Naive B cell (primary cell): Measurements from ENCODE around the gene DAGLA. TPM values are rescaled to one million over a fixed set of nuclear protein-coding genes. Genes with fewer than 3 reads are reported as not detected.
A peak's percentile ranks its signal among the peaks of the same experiment; 100 is the strongest.

Experiments used
- ATAC-seq, 2 donors: fragments of 150-1000 bp; cut with Tn5 transposase; 2 replicates each; pipeline ENCODE4 v1.10.0; 2021; ENCODE audit warnings: low read depth in 2 of 2, mild to moderate bottlenecking in 2 of 2, moderate library complexity in 2 of 2
- DNase-seq: peaks from one replicate; pipeline ENCODE4 v3.0.0; 2022
- H3K27ac Mint-ChIP-seq, 6 donors: one replicate each; pipeline ENCODE4 v1.8.0; 2020 to 2022; ENCODE audit warnings: mild to moderate bottlenecking in 6 of 6, mixed read lengths in 6 of 6, moderate library complexity in 5 of 6, inconsistent platforms in 2 of 6
- H3K27me3 Mint-ChIP-seq, 3 donors: one replicate each; pipeline ENCODE4 v1.8.0; 2021 to 2022; ENCODE audit warnings: mixed read lengths in 3 of 3, mild to moderate bottlenecking in 1 of 3
- H3K36me3 Mint-ChIP-seq, 2 donors: one replicate each; pipeline ENCODE4 v1.8.0; 2020 to 2022; ENCODE audit warnings: mixed read lengths in 2 of 2, inconsistent platforms in 1 of 2, mild to moderate bottlenecking in 1 of 2
- H3K4me1 Mint-ChIP-seq, 3 donors: one replicate each; pipeline ENCODE4 v1.8.0; 2020 to 2022; ENCODE audit warnings: mixed read lengths in 3 of 3, inconsistent platforms in 1 of 3, mild to moderate bottlenecking in 1 of 3, moderate library complexity in 1 of 3
- H3K4me3 Mint-ChIP-seq, 8 donors: one replicate each; pipeline ENCODE4 v1.8.0; 2020 to 2022; ENCODE audit warnings: mild to moderate bottlenecking in 8 of 8, mixed read lengths in 8 of 8, moderate library complexity in 8 of 8, inconsistent platforms in 2 of 8
- H3K9me3 Mint-ChIP-seq, 7 donors: one replicate each; pipeline ENCODE4 v1.8.0; 2020 to 2022; ENCODE audit warnings: mixed read lengths in 7 of 7, mild to moderate bottlenecking in 5 of 7, inconsistent platforms in 2 of 7, moderate library complexity in 1 of 7
- polyA plus RNA-seq, 6 donors: library from polyadenylated mRNA; unstranded; fragments of 300-500 nt; fragmentation: Illumina TruSeq; gene quantifications; one replicate each; pipeline ENCODE4 v1.2.3, GENCODE V29; 2021; ENCODE audit warnings: low read depth in 6 of 6

The DAGLA gene
- polyA plus RNA-seq, 6 donors from 2014 or later = not detected

DNA sequence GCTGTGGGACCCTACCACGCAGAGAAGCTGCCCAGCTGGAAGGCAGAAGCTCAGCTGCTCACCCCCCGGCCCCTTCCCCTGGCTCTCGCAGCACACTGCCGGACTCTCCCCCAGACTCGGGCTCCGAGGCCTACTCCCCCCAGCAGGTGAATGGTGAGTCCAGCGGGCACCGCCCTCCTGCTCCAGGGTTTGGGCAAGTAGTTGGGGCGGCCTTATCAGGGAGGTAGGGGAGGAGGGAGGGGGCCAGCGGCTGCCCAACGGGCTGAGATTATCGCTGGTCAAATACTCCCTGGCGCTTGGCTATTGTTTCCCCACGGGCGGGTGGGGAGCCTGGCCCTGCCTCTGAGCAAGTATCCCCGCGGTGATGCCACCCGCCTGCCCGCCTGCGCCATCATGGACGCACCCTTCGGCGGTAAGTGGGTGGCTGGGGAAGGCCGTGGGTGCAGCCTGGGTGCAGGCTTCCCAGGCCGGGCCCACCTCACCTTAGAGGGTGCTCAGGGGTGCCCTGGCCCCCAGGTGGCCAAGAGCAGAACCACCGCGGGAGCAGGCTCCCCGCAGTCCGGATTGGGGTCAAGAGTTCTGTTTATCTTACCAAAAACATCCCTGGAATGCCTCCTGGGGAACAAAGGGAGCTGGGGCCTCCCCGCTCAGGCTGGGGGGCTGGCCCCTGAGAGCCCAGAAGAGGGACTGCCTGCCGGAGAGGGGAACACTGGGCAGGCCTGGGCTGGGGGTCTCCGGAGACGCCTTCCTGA lies 89.2 kb downstream of the DAGLA start:
- no peak overlapping the region for H3K4me3 Mint-ChIP-seq
- H3K27ac Mint-ChIP-seq = no peak overlapping the region
- DNase-seq (no peak), ATAC-seq (no peak)
- no peaks in the 10 kb centered on the region for H3K27me3 Mint-ChIP-seq
- no peaks in the 10 kb centered on the region for H3K36me3 Mint-ChIP-seq
- H3K4me1 Mint-ChIP-seq = no peaks in the 10 kb centered on the region
- no peaks in the 10 kb centered on the region for H3K9me3 Mint-ChIP-seq

DNA sequence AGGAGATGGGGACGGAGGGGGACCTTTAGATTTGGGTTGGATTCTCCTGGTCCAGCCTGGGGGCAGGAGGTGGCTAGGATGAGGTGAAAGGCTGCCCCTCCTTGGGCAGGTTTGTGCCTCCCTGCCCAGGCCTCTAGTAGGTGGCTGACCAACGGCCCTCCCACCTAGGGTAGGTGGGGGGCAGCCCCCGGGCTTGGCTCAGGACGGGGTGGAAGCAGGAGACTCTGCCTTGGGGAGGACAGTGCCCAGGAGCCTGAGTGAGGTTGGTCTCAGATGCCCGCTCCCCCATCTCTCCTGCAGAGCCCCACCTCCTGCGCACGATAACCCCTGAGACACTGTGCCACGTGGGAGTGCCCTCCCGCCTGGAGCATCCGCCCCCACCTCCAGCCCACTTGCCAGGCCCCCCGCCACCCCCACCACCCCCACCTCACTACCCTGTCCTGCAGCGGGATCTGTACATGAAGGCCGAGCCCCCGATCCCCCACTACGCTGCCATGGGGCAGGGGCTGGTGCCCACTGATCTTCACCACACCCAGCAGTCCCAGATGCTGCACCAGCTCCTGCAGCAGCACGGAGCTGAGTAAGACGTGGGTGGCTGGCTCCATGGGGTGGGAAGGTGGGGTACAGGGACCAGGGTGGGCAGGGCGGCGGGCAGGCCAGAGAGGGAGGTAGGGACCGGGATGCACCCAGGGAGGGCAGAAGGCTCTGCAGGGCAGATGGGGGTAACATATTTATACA lies 89.9 kb downstream of the DAGLA start:
- peaks cover 0 to 7% (median 6%) of the 10 kb centered on the region in 3 donors for H3K27me3 Mint-ChIP-seq
- DNase-seq (no peak), ATAC-seq (no peak)
- H3K4me3 Mint-ChIP-seq = no peak overlapping the region
- no peaks in the 10 kb centered on the region for H3K36me3 Mint-ChIP-seq
- no peak overlapping the region for H3K27ac Mint-ChIP-seq
- H3K9me3 Mint-ChIP-seq = no peaks in the 10 kb centered on the region
- H3K4me1 Mint-ChIP-seq = peaks cover 0 to 3% (median 0%) of the 10 kb centered on the region in 3 donors

DNA sequence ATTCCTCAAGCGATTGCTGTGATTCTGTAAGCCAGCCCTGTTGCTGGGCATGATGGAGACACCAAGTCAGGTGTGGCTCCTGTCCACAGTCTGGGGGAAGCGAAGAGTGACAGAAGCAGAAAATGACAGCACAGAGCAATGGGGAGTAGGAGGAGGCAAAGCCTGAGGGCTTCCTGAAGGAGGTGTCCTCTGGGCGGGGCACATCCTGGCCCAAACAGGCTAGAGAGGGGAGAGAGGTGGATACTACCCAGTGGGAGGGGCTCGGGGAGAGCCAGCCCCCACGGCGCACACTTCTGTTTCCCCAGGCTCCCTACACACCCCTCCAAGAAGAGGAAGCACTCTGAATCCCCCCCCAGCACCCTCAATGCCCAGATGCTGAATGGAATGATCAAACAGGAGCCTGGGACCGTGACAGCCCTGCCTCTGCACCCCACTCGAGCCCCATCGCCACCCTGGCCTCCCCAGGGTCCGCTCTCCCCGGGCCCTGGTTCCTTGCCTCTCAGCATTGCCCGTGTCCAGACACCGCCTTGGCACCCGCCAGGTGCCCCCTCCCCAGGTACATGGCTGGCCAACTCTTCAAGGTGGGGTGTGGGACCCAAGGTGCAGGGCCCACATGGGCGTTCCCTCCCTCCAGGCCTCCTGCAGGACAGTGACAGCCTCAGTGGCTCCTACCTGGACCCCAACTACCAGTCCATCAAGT lies 91.2 kb downstream of the DAGLA start:
- Mint-ChIP-seq H3K36me3 (no peaks in the 10 kb centered on the region), H3K4me3 (no peak overlapping the region), H3K4me1 (peaks cover 2 to 7% (median 5%) of the 10 kb centered on the region in 3 donors), H3K27ac (peak overlapping the region in 2 of 6 donors; percentile 34 to 76), H3K27me3 (peaks cover 0 to 16% (median 14%) of the 10 kb centered on the region in 3 donors), H3K9me3 (no peaks in the 10 kb centered on the region)
- ATAC-seq (no peak), DNase-seq (no peak)

DNA sequence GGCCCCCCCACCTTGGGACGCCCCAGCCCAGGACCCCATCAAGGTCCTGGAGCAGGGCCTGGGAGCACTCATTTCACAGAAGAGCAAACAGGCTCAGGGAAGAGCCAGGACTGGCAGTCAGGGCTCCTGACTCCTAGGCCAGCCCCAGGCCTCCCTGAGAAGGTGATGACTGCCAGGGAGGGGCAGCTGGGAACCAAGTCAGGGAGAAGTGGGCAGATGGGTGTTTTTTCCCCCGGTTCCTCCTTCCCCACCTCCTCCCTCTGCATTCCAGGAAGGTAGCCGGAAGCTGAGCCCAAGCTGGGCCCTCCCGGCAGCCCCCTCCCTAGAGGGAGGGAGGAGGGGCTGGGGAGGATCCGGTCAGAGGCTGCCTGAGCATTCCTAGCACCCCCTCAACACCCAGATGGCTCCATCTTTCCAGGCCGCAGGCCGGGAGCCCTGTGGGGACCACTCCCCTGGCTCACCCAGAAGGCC lies 91.8 kb downstream of the DAGLA start:
- Mint-ChIP-seq H3K4me3 (no peak overlapping the region), H3K4me1 (peaks cover 5 to 8% (median 7%) of the 10 kb centered on the region in 3 donors), H3K27ac (no peak overlapping the region), H3K36me3 (no peaks in the 10 kb centered on the region), H3K9me3 (no peaks in the 10 kb centered on the region), H3K27me3 (peaks cover 0 to 21% (median 14%) of the 10 kb centered on the region in 3 donors)
- DNase-seq = no peak
- ATAC-seq = no peak

DNA sequence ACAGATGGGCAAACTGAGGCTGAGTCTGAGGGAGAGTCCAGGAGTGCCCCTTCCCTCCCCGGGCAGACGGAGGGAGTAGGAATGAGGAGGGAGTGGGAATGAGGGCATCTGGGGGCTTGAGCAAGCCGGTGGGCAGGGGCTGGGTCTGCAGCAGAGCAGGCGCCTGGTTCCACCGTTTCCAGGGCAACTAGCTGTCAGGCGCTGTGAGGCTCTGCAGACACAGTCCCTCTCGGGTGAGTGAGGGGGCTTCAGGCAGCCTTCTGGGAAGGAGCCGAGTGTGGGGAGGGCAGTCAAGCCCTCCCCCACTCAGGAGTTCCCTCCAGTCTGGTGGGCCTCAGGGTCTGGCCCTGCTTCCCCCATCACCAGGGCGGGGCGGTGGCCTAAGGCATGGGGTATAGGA lies 93.2 kb downstream of the DAGLA start:
- Mint-ChIP-seq H3K4me3 (no peak overlapping the region), H3K27me3 (peaks cover 0 to 27% (median 14%) of the 10 kb centered on the region in 3 donors), H3K9me3 (no peaks in the 10 kb centered on the region), H3K27ac (no peak overlapping the region), H3K4me1 (peaks cover 11 to 15% (median 11%) of the 10 kb centered on the region in 3 donors), H3K36me3 (no peaks in the 10 kb centered on the region)
- ATAC-seq (no peak), DNase-seq (no peak)

DNA sequence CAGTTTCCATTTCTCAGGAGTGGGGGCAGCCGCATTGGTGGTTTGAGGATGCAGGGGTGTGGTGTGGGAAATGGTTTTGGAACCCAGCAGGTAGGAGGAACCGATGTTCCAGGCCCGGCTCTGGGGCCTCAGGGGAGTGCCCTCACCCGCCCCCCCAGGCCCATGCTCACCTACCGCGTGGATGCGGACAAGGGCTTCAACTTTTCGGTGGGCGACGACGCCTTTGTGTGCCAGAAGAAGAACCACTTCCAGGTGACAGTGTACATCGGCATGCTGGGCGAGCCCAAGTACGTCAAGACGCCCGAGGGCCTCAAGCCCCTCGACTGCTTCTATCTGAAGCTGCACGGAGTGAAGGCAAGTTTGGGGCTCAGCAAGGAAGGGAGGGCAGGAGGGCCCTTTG lies 93.6 kb downstream of the DAGLA start:
- DNase-seq (no peak), ATAC-seq (no peak)
- H3K27me3 Mint-ChIP-seq = peaks cover 0 to 27% (median 14%) of the 10 kb centered on the region in 3 donors
- H3K9me3 Mint-ChIP-seq = no peaks in the 10 kb centered on the region
- H3K36me3 Mint-ChIP-seq = no peaks in the 10 kb centered on the region
- peaks cover 11 to 17% (median 11%) of the 10 kb centered on the region in 3 donors for H3K4me1 Mint-ChIP-seq
- H3K27ac Mint-ChIP-seq = peak overlapping the region in 1 of 6 donors; percentile 11
- H3K4me3 Mint-ChIP-seq = no peak overlapping the region

DNA sequence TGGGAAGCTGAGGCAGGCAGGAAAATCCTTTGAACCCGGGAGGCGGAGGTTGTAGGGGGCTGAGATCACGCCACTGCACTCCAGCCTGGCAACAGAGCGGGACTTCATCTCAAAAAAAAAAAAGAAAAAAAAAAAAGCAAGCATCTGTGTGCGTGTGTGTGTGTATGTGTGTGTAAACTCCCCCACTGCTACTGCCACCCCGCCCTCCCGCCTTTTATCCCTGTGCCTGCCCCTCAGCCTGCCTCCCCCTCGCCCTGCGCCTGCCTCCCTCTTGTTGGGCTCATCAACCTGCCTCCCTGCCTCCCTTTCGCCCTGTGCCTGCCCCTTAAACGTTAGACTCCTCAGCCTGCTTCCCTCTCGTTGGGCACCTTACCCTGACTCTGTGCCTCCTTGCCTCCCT lies 94.2 kb downstream of the DAGLA start:
- H3K27ac Mint-ChIP-seq = peak overlapping the region in 1 of 6 donors; percentile 92
- H3K4me3 Mint-ChIP-seq = peak overlapping the region in 1 of 8 donors; percentile 72

DNA sequence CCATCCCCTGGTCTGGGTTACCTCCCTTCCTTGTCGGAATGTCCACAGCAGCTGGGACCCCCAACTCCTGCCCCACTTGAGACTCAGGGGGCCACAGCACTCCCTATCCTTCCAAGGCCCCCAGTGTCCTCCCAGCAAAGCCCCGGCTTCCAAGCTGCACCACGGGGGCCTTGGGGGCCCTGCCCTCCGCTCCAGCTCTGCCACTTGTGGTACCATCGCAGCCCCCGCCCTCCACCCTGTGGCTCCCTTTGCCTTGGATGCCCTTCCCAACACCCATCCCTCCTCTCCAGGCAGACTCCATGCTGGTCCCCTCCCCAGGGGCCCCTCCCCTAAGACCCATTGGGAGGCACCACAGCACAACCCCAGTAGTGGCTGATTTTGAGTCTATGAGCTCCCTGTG lies 94.9 kb downstream of the DAGLA start:
- Mint-ChIP-seq H3K4me3 (peak overlapping the region in 1 of 8 donors; percentile 39), H3K27me3 (peaks cover 0 to 27% (median 14%) of the 10 kb centered on the region in 3 donors), H3K27ac (no peak overlapping the region), H3K36me3 (no peaks in the 10 kb centered on the region), H3K4me1 (peaks cover 11 to 17% (median 11%) of the 10 kb centered on the region in 3 donors), H3K9me3 (no peaks in the 10 kb centered on the region)
- ATAC-seq = no peak
- no peak for DNase-seq

More for the DNA sequence above, 94.2 kb downstream of the DAGLA start:
- no peaks in the 10 kb centered on the region for H3K36me3 Mint-ChIP-seq
- peaks cover 11 to 17% (median 11%) of the 10 kb centered on the region in 3 donors for H3K4me1 Mint-ChIP-seq
- H3K9me3 Mint-ChIP-seq = no peaks in the 10 kb centered on the region
- no peak for DNase-seq
- H3K27me3 Mint-ChIP-seq = peaks cover 0 to 27% (median 14%) of the 10 kb centered on the region in 3 donors
- no peak for ATAC-seq

DNA sequence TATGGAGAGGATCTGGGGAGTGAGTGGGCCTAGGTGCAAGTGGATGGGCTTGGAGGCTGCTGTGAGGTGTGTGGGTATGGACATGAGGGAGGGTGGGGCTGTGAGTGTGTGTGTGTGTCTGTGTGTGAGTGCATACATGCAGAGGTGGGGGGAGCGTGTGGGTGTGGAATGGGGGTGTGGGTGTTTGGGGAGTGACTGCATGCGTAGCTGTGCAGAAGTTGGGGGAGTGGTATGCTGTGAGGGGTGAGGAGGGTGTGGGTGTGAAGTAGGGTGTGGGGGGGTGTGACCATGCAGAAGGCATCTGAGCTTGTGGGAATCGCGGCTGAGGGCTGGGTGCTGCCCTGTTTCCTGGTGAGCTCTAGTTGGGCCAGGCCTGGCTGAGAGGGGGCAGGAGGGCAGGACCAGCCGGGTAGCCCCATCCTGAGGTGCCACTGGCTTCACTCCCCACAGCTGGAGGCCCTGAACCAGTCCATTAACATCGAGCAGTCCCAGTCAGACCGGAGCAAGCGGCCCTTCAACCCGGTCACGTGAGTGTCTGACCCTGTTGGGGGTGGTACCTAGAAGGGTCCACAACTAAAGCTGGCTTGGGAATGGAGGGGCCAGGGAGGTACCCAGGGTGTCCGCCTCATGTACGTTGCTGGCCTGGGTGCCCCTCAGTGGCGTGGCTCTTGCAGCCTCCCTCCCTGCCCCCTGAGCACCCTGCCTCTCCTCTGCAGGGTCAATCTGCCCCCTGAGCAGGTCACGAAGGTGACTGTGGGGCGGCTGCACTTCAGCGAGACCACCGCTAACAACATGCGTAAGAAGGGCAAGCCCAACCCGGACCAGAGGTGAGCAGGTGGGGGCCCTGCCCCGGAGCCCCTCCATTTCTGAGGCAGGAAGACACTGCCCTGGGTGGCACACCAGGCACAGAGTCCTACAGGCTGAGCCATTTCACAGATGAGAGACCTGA lies 95.7 kb downstream of the DAGLA start:
- Mint-ChIP-seq H3K4me1 (peaks cover 11 to 17% (median 11%) of the 10 kb centered on the region in 3 donors), H3K36me3 (no peaks in the 10 kb centered on the region), H3K9me3 (no peaks in the 10 kb centered on the region), H3K4me3 (peak overlapping the region in 5 of 8 donors; percentile 18 to 76 (median 66)), H3K27ac (peak overlapping the region in 3 of 6 donors; percentile 34 to 81 (median 56)), H3K27me3 (peaks cover 0 to 27% (median 14%) of the 10 kb centered on the region in 3 donors)
- ATAC-seq (no peak), DNase-seq (no peak)

DNA sequence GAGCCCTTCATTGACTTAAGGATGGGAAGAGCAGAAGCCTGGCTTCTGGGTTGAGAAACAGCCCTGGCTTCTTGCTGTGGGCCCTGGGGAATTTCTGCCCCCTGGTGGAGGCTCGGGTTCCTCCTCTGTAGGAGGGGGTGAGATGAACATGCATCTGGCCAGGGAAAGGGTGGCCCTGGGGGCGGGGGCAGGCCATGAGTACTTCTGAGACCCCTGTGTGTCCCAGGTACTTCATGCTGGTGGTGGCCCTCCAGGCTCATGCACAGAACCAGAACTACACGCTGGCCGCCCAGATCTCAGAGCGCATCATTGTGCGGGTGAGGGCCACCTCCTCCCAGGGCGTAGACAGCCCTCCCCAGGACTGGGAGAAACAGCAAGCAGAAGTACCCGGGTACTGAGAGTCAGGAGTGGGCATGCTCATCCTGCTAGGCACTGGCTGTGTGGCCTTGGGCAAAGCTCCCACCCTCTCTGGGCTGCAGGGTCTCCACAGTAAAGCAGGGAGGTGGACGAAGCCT lies 96.4 kb downstream of the DAGLA start:
- Mint-ChIP-seq H3K27ac (peak overlapping the region in 1 of 6 donors; percentile 34), H3K4me3 (peak overlapping the region; percentile 18 to 82 (median 66)), H3K27me3 (peaks cover 0 to 27% (median 14%) of the 10 kb centered on the region in 3 donors), H3K9me3 (no peaks in the 10 kb centered on the region), H3K4me1 (peaks cover 11 to 17% (median 11%) of the 10 kb centered on the region in 3 donors), H3K36me3 (no peaks in the 10 kb centered on the region)
- ATAC-seq (peak; percentile 67 to 71), DNase-seq (peak; percentile 38)

DNA sequence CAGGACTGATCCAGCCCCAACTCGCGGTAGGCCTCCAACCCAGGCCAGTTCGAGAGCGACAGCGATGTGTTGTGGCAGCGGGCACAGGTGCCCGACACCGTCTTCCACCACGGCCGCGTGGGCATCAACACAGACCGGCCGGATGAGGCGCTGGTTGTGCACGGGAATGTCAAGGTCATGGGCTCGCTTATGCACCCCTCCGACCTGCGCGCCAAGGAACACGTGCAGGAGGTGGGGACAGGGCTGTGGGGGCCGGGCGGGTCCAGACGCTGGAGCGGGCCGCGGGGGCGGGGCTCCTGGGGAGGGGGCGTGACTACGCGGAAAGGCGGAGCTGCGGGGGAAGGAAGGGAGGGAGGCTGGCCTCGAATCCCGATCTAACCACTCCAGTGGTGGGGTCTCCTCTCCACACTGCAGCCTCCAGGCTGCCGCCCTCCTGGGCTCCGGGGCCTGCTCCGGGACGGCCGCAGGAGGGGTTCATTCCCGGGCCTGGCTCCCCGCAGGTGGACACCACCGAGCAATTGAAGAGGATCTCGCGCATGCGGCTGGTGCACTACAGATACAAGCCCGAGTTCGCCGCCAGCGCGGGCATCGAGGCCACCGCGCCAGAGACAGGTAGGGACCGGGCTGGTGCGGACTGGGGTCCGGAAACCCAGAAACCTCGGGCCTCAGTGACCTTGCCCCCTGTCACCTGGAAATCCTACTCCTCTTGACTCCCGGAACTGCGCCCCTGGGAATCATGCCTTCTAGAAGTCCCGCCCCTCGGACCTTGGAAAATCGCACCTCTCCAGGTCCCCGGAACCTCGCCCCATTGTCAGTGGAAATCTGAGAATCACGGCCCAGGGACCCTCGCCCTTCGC lies 97.3 kb downstream of the DAGLA start:
- Mint-ChIP-seq H3K27me3 (peaks cover 0 to 27% (median 14%) of the 10 kb centered on the region in 3 donors), H3K36me3 (no peaks in the 10 kb centered on the region), H3K4me3 (peak overlapping the region in 7 of 8 donors; percentile 63 to 90 (median 76)), H3K27ac (no peak overlapping the region), H3K9me3 (no peaks in the 10 kb centered on the region), H3K4me1 (peaks cover 11 to 17% (median 11%) of the 10 kb centered on the region in 3 donors)
- ATAC-seq (peak; percentile 69 to 74), DNase-seq (peak; percentile 50)
